Psoas muscle (tissue), 8 donors: ENCODE data around the gene CFAP46. TPM values are rescaled to one million over a fixed set of nuclear protein-coding genes. Genes with fewer than 3 reads are reported as not detected.

Source experiments
- ATAC-seq, 4 donors: fragments of 200-7000 bp; cut with Tn5 transposase; one replicate each; pipeline ENCODE4 v1.9.1; 2020; ENCODE audit warnings: moderate library complexity in 3 of 4, mild to moderate bottlenecking in 2 of 4
- DNase-seq, 2 donors: peaks; one replicate each; pipeline ENCODE4 v3.0.0-alpha.2; 2020
- H3K27ac ChIP-seq: fragments of 200-600 bp; one replicate; pipeline ENCODE4 v1.8.0; 2022
- H3K27me3 ChIP-seq, 3 donors: fragments of 200-600 bp in 1 of 3; one replicate each; pipeline versions ENCODE4 v1.6.1 to v1.8.0; 2013 to 2022; ENCODE audit warnings: low read length in 2 of 3, mild to moderate bottlenecking in 2 of 3, moderate library complexity in 1 of 3; ENCODE audit not compliant: insufficient read depth in 3 of 3
- H3K36me3 ChIP-seq, 2 donors: fragments of 200-600 bp in 1 of 2; one replicate each; pipeline versions ENCODE4 v1.6.1 to v1.8.0; 2013 to 2022; ENCODE audit warnings: low read depth in 1 of 2, mild to moderate bottlenecking in 1 of 2, moderate library complexity in 1 of 2; ENCODE audit not compliant: insufficient read depth in 1 of 2
- H3K4me1 ChIP-seq: fragments of 200-600 bp; one replicate; pipeline ENCODE4 v1.8.0; 2022
- H3K4me3 ChIP-seq: fragments of 200-600 bp; one replicate; pipeline ENCODE4 v1.8.0; 2022; ENCODE audit warnings: mild to moderate bottlenecking
- H3K9me3 ChIP-seq: fragments of 200-600 bp; one replicate; pipeline ENCODE4 v1.8.0; 2022
- CTCF ChIP-seq: fragments of 200-600 bp; IDR thresholded peaks from one replicate; pipeline ENCODE4 v1.8.0; 2022; ENCODE audit warnings: antibody characterized with exemption
- WGBS, 3 donors: extraction: QIAGEN DNeasy Blood & Tissue Kit; methylation state at CpG; one replicate each; pipeline versions ENCODE4 v1.1.6 to v1.1.7; 2013; 5-methylcytosine and 5-hydroxymethylcytosine counted together
- intact Hi-C, 2 donors: fragments of 100-400 bp; cut with DNase I; formaldehyde crosslinking; loops; one replicate each; pipeline versions ENCODE4 v1.11.0 to v1.14.2; 2022
- polyA plus RNA-seq, 3 donors: library from polyadenylated mRNA; stranded (reverse); fragments of 200-250 nt; gene quantifications; one replicate each; pipeline ENCODE4 v1.2.3, GENCODE V29; 2013
- total RNA-seq, 4 donors: library from RNA; stranded (reverse); fragmentation: NEBNext Ultra II Directional in 2 of 4; extraction: Animal tissue kit (Norgen Biotek cat#: 25700) in 2 of 4; gene quantifications; one replicate each; pipeline versions ENCODE4 v1.2.1 to v1.2.4, GENCODE V29; 2021 to 2023
- donor health status: healthy with polysubstance abuse.
- donor health status: DM: no; HTN: no; CAD: no; lungs with moderate emphysema.
- donor health status: Bipolar disorder and iron deficiency.
- donor health status: healthy.
- donor health status: DM: yes; HTN: yes; CAD: no.
- donor health status: DM: no; HTN: no; CAD: no.
- donor health status: DM: no; HTN: no; CAD: no.
- donor health status: DM: yes; HTN: yes; CAD: no.

The CFAP46 gene
- total and polyA plus RNA-seq, 7 donors, result 3.9 to 25.4 (median 13.8) TPM

GRCh38 chr10:132878091-132878729 lies 64.2 kb downstream of the CFAP46 start:
- Histone ChIP-seq H3K27ac (no peak overlapping the region), H3K9me3 (peaks cover 8% of the 10 kb centered on the region), H3K36me3 (no peaks in the 10 kb centered on the region), H3K4me1 (no peaks in the 10 kb centered on the region), H3K4me3 (no peak overlapping the region), H3K27me3 (peaks cover 0 to 72% (median 31%) of the 10 kb centered on the region in 3 donors)
- DNase-seq (peak in 1 of 2 donors; percentile 29), ATAC-seq (peak in 1 of 4 donors; percentile 33)
- no peak for TF ChIP-seq CTCF
- WGBS, 3 donors, result 79 to 86% (median 84%) methylated on average over 27 of the region's 27 CpGs
- intact Hi-C loops, result no loop called here

- no peak overlapping the region for H3K4me3 ChIP-seq
- peaks cover 0 to 79% (median 31%) of the 10 kb centered on the region in 3 donors for H3K27me3 ChIP-seq
- peaks cover 8% of the 10 kb centered on the region for H3K9me3 ChIP-seq
- DNase-seq (peak in 1 of 2 donors; percentile 32), ATAC-seq (no peak)
- H3K4me1 ChIP-seq, result no peaks in the 10 kb centered on the region
- intact Hi-C loops, result no loop called here
- H3K27ac ChIP-seq, result no peak overlapping the region
- no peaks in the 10 kb centered on the region for H3K36me3 ChIP-seq
- TF ChIP-seq CTCF, result no peak
- 82 to 94% (median 86%) methylated on average over 11 to 12 of the region's 12 CpGs for WGBS, 3 donors
Observed at GRCh38 chr10:132877473-132877872, 64.9 kb downstream of the CFAP46 start.

GRCh38 chr10:132876993-132877431 lies 65.4 kb downstream of the CFAP46 start:
- Histone ChIP-seq H3K36me3 (no peaks in the 10 kb centered on the region), H3K27ac (no peak overlapping the region), H3K27me3 (peaks cover 0 to 84% (median 31%) of the 10 kb centered on the region in 3 donors), H3K4me1 (no peaks in the 10 kb centered on the region), H3K9me3 (peaks cover 8% of the 10 kb centered on the region), H3K4me3 (no peak overlapping the region)
- WGBS, 3 donors, result 68 to 74% (median 69%) methylated on average over 15 of the region's 15 CpGs
- no peak for ATAC-seq
- intact Hi-C loops, result no loop called here
- peak in 1 of 2 donors; percentile 39 for DNase-seq
- no peak for TF ChIP-seq CTCF

- no peaks in the 10 kb centered on the region for H3K4me1 ChIP-seq
- H3K9me3 ChIP-seq, result peaks cover 8% of the 10 kb centered on the region
- WGBS, 3 donors, result 77 to 85% (median 85%) methylated on average over 18 of the region's 18 CpGs
- intact Hi-C loops, result no loop called here
- H3K27ac ChIP-seq, result no peak overlapping the region
- TF ChIP-seq CTCF, result no peak
- no peak overlapping the region for H3K4me3 ChIP-seq
- ATAC-seq (no peak), DNase-seq (peak in 1 of 2 donors; percentile 22)
- H3K27me3 ChIP-seq, result peaks cover 0 to 90% (median 27%) of the 10 kb centered on the region in 3 donors
- H3K36me3 ChIP-seq, result no peaks in the 10 kb centered on the region
Observed at GRCh38 chr10:132876131-132876860, 66.1 kb downstream of the CFAP46 start.
